ENCODE measurements around the gene ALOX5. TPM values are rescaled to one million over a fixed set of nuclear protein-coding genes. Genes with fewer than 3 reads are reported as not detected.
"Not testable (repeated sequence)": the region's sequence is repeated elsewhere in the genome, so short reads cannot be mapped to it uniquely, and the experiment has no call there.

ALOX5 gene
- total RNA-seq, 2 experiments from 2014 or later, result 0.62 to 0.96 TPM

DNA sequence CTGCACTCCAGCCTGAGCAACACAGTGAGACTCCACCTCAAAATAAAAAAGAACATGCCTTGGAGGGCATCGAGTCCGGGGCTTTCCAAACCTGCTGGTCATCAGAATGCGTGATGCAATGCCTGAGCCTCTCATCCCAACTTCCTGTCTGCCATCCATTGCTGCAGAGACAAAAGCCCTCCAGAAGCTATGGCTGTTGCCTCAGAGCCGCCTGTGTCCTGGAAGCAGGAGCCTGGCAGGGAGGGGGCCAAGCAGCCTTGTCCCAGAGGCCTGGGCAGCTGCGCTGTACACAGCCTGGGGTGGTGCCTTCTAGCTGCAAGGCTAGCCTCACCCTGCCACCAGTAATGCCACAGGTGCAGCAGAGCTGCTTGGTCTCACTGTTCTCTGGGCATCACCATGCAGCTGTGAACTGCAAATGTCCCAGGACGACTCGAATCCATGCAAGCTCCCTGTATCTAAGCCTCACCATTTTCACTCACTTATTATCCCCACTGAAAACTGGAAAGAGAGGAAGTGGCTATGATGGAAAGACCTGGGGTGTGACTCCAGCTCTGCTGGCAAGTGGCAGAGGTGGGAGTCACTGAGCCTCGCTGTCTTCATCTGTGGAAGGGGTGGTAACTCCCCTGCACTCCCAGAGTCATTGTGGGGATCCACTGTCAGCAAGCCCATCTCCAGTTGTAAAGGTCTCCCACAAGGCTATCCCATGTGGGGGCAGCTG lies 7.0 kb downstream of the ALOX5 start:
- H3K27me3 Mint-ChIP-seq, result peaks cover under 1% of the 10 kb centered on the region

DNA sequence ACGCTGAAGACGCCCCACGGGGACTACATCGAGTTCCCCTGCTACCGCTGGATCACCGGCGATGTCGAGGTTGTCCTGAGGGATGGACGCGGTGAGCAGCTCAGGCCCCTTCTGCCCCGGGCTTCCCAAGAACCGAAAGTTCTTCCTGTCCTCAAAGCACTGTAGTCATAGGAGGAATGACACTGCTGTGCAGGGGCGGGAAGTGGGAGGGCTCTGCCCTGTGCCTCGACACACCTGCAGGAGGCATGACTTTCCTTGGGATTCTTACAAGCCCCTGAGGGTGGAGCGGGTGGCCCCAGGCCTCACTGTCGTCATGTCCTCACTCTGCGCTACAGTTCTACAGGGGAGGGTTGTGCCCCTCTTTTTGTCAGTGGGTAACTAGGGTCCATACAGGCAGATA lies 8.6 kb downstream of the ALOX5 start:
- H3K27ac Mint-ChIP-seq, result no peak overlapping the region
- no peak overlapping the region for H3K4me3 Mint-ChIP-seq
- no peaks in the 10 kb centered on the region for H3K36me3 Mint-ChIP-seq
- no peaks in the 10 kb centered on the region for H3K9me3 Mint-ChIP-seq
- H3K4me1 Mint-ChIP-seq, result peaks cover 3% of the 10 kb centered on the region
- no peak for DNase-seq
- H3K27me3 Mint-ChIP-seq, result no peaks in the 10 kb centered on the region

More for the DNA sequence above, 7.0 kb downstream of the ALOX5 start:
- H3K36me3 Mint-ChIP-seq, result no peaks in the 10 kb centered on the region
- H3K4me1 Mint-ChIP-seq, result peaks cover 3% of the 10 kb centered on the region
- H3K4me3 Mint-ChIP-seq, result no peak overlapping the region
- no peaks in the 10 kb centered on the region for H3K9me3 Mint-ChIP-seq
- DNase-seq, result no peak
- no peak overlapping the region for H3K27ac Mint-ChIP-seq

DNA sequence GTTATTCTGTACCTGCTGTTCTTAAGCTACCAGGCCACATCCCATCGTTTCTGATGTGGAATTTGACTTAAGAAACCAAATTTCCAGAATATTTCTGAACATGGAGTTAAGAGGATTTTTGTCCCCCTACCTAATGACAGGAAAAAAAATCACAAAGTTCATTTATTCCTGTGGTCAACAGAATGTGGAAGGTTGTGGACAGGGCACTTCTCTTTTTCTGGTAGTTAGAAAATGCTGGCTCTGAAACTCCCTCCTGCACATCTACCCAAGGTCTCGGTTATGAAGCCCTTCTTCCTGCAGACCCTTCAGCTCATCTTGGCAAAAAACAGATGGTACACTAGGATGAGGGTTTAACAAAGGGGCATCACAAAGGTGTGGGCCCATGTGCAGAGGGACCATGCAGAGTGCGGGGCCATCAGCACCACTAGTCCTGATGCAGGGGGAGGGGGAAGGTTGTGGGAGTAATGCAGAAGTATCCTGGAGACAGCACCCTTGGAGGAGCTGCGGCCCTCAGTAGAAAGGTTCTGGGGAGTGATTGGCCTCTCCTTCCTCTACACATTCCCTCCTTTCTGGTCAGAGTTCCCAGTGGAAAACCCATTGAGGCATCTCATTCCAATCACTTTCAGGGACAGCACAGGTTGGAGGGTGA lies 9.8 kb downstream of the ALOX5 start:
- H3K4me1 Mint-ChIP-seq, result no peaks in the 10 kb centered on the region
- no peaks in the 10 kb centered on the region for H3K36me3 Mint-ChIP-seq
- DNase-seq, result no peak
- H3K27me3 Mint-ChIP-seq, result no peaks in the 10 kb centered on the region
- no peak overlapping the region for H3K27ac Mint-ChIP-seq
- H3K4me3 Mint-ChIP-seq, result no peak overlapping the region
- H3K9me3 Mint-ChIP-seq, result peaks cover under 1% of the 10 kb centered on the region

DNA sequence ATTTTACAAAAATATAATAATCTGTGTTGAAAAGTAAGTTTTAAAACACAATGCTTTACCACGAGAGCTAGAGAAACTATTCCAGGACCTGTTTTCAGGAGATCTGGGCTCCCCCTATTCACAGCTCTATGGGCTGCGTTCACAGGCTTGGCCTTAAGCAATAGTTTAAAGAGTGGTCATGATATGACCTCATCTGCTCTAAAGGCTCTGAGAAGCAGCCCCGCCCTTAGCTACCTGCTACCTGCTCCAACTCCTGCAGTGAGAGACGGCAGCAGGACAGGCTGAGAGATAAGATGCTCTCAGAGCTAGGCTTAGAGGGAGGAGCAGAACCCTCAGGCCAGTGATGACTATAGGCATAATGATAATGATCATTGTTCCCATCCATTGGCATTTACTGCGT lies 12.6 kb downstream of the ALOX5 start:
- Mint-ChIP-seq H3K4me1 (no peaks in the 10 kb centered on the region), H3K27me3 (no peaks in the 10 kb centered on the region), H3K27ac (no peak overlapping the region), H3K36me3 (no peaks in the 10 kb centered on the region), H3K9me3 (peaks cover 2% of the 10 kb centered on the region), H3K4me3 (no peak overlapping the region)
- DNase-seq, result no peak

DNA sequence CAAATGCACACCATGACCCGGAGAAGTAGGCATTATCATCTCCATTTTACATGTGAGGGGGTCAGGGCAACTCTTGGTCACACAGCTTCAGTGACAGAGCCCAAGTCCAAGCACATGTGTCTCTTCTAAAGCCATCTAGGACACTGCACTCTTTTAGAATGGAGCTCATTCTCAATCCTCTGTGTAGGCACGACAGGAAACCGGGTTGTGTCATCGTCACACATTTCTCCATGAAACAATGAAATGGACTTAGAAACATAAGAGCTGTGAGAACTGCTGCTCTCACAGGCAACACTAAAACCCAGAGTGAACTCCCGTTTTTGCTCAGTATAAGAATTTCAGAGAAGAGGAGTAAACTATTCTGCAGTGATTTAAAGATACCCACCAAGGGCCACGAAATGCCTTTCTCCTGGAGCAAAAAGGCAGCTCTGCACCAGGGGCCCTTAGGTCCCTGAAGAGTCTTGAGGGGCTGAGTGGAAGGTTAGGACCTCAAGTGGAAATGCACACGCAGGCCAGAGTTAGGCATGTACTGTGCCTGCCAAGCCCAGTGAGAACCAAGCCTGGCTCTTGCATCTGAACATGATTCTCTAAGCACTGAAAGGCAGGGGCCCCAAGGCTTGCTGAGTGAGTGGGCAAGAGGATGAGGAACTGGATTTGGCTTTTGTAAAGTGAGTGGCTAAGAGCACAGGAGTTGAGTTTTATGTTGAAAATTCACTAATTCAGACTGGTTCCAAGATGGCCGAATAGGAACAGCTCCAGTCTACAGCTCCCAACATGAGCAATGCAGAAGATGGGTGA lies 13.3 kb downstream of the ALOX5 start:
- Mint-ChIP-seq H3K27me3 (no peaks in the 10 kb centered on the region), H3K27ac (no peak overlapping the region), H3K9me3 (peaks cover 2% of the 10 kb centered on the region), H3K4me3 (no peak overlapping the region), H3K36me3 (no peaks in the 10 kb centered on the region), H3K4me1 (no peaks in the 10 kb centered on the region)
- DNase-seq, result no peak

DNA sequence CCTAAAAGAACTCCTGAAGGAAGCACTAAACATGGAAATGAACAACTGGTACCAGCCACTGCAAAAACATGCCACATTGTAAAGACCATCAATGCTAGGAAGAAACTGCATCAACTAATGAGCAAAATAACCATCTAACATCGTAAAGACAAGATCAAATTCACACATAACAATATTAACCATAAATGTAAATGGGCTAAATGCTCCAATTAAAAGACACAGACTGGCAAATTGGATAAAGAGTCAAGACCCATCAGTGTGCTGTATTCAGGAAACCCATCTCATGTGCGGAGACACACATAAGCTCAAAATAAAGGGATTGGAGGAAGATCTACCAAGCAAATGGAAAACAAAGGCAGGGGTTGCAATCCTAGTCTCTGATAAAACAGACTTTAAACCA lies 15.7 kb downstream of the ALOX5 start:
- not testable (repeated sequence) for H3K27me3 Mint-ChIP-seq, H3K36me3 Mint-ChIP-seq, H3K4me3 Mint-ChIP-seq, H3K9me3 Mint-ChIP-seq, H3K27ac Mint-ChIP-seq, DNase-seq, H3K4me1 Mint-ChIP-seq

DNA sequence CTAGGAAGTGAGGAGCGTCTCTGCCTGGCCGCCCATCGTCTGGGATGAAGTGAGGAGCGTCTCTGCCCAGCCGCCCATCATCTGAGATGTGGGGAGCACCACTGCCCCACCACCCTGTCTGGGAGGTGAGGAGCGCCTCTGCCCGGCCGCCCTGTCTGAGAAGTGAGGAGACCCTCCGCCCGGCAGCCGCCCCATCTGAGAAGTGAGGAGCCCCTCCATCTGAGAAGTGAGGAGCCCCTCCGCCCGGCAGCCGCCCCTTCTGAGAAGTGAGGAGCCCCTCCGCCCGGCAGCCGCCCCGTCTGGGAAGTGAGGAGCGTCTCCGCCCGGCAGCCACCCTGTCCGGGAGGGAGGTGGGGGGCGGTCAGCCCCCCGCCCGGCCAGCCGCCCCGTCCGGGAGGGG lies 17.6 kb downstream of the ALOX5 start:
- not testable (repeated sequence) for H3K27me3 Mint-ChIP-seq, H3K4me3 Mint-ChIP-seq, H3K4me1 Mint-ChIP-seq, DNase-seq, H3K36me3 Mint-ChIP-seq, H3K27ac Mint-ChIP-seq
- peaks cover 15% of the 10 kb centered on the region for H3K9me3 Mint-ChIP-seq

DNA sequence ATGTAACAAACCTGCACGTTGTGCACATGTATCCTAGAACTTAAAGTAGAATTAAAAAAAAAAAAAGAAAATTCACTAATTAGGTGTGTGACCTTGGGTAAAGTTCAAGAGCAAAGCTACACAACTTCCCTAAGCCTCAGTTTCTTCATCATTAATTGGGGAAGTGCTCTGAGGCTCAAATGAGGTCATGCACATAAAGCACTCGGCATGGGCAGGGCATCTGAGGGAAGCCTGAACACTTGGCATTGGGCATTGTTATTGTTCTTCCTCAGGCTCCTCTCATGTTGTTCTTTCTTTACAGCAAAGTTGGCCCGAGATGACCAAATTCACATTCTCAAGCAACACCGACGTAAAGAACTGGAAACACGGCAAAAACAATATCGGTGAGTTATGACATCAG lies 21.5 kb downstream of the ALOX5 start:
- no peaks in the 10 kb centered on the region for H3K27me3 Mint-ChIP-seq
- H3K27ac Mint-ChIP-seq, result no peak overlapping the region
- no peaks in the 10 kb centered on the region for H3K4me1 Mint-ChIP-seq
- H3K36me3 Mint-ChIP-seq, result peaks cover 9% of the 10 kb centered on the region
- DNase-seq, result no peak
- H3K9me3 Mint-ChIP-seq, result peaks cover 15% of the 10 kb centered on the region
- H3K4me3 Mint-ChIP-seq, result no peak overlapping the region

DNA sequence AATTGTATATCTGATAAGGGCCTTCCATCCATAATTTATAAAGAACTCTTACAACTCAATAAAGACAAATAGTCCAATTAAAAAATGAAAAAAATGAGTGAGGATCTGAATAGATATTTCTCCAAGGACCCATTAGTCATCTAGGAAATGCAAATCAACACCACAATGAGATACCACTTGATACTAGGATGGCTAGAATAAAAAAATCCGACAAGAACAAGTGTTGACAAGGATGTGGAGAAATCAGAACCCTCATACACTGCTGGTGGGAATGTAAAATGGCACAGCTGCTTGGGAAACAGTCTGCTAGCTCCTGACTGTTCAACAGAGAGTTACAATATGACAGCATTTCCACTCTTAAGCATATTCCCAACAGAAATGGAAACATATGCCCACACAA lies 24.6 kb downstream of the ALOX5 start:
- peaks cover 14% of the 10 kb centered on the region for H3K9me3 Mint-ChIP-seq
- H3K27ac Mint-ChIP-seq, result no peak overlapping the region
- no peaks in the 10 kb centered on the region for H3K4me1 Mint-ChIP-seq
- peaks cover 9% of the 10 kb centered on the region for H3K36me3 Mint-ChIP-seq
- H3K4me3 Mint-ChIP-seq, result no peak overlapping the region
- peaks cover 5% of the 10 kb centered on the region for H3K27me3 Mint-ChIP-seq
- no peak for DNase-seq

DNA sequence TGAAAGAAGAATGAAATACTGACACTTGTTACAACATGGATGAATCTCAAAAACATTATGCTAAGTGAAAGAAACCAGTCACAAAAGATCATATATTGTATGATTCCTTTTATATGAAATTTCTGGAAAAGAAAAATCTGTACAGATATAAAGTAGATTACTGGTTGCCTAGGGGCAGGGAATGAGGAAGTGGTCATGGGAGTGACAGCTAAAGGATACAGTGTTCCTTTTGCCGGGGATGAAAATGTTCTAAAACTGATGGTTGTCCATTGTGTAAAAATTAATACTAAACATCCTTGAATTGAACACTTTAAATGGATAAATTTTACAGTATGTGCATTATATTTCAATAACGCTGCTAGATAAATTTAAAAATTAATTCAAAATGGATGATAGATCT lies 25.1 kb downstream of the ALOX5 start:
- Mint-ChIP-seq H3K36me3 (peaks cover 9% of the 10 kb centered on the region), H3K4me1 (no peaks in the 10 kb centered on the region), H3K9me3 (peaks cover 10% of the 10 kb centered on the region), H3K27me3 (peaks cover 5% of the 10 kb centered on the region), H3K4me3 (no peak overlapping the region), H3K27ac (no peak overlapping the region)
- DNase-seq, result no peak

DNA sequence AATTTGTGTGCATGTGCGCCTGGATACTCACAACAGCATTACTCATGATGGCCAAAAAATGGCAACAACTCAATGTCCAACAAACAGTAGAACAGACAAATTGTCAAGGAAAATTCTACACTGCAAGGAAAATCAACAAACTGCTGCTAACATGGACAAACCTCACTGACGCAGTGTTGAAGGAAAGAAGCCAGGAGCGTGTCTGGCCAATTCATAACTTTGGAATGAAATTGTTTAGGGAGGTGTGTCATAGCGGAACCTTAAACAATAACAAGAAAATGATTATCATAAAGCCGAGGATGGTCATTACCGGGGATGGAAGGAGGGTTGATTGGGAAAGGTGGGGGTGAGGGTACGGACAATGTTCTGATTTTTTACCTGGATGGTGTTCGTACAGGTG lies 29.1 kb downstream of the ALOX5 start:
- no peak overlapping the region for H3K4me3 Mint-ChIP-seq
- H3K27me3 Mint-ChIP-seq, result peaks cover 5% of the 10 kb centered on the region
- no peak overlapping the region for H3K27ac Mint-ChIP-seq
- H3K4me1 Mint-ChIP-seq, result no peaks in the 10 kb centered on the region
- DNase-seq, result no peak
- H3K36me3 Mint-ChIP-seq, result no peaks in the 10 kb centered on the region
- no peaks in the 10 kb centered on the region for H3K9me3 Mint-ChIP-seq

DNA sequence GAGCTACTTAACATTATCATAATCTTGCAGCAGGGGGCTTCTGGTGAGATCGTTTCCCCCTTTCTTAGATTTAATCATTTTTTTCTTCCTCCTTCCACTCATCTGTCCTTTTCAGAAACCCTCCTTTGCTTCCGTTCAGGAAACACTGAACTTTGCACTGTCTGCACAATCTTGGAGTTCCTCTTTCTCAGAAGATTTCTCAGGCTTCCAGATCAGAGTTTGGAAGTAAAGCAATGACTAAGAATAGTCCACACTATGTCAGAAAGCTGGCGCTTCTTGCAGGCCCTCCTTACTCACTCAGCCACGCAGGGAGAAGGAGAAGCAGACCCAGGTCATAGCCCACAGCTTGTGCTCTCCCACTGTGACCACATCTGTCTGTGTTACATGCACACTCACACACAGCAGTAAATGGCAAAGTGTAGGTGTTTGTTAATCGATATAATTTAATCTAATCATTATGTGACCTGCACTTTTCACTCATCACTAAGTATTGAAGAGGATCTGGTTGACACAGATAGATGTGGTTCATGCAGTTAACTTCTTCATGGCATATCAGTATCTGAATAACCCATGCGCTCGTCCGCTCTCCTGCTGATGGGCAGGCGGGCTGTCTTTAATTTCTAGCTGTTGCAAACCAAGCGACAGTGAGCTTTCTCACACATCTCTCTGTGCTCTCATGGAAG lies 30.2 kb downstream of the ALOX5 start:
- Mint-ChIP-seq H3K4me3 (no peak overlapping the region), H3K27ac (no peak overlapping the region), H3K27me3 (peaks cover 5% of the 10 kb centered on the region), H3K9me3 (no peaks in the 10 kb centered on the region), H3K4me1 (no peaks in the 10 kb centered on the region), H3K36me3 (no peaks in the 10 kb centered on the region)
- DNase-seq, result no peak

DNA sequence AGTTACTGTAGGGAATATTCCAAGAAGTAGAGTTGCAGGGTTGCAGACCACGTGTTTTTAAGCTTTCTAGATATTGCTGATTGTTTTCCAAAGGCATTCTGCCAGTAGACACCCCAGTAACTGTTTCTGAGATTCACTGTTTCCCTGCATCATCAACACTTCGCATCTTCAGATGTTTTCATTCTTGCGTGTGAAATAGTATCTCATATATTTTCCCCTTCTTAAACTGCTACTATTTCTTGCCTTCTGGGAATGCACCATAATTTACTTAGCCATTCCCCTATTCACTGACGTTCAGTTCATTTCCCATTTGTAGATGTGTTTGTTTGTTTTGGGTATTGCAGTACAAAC lies 30.7 kb downstream of the ALOX5 start:
- H3K4me1 Mint-ChIP-seq, result no peaks in the 10 kb centered on the region
- no peak overlapping the region for H3K27ac Mint-ChIP-seq
- no peak overlapping the region for H3K4me3 Mint-ChIP-seq
- no peaks in the 10 kb centered on the region for H3K9me3 Mint-ChIP-seq
- DNase-seq, result no peak
- H3K27me3 Mint-ChIP-seq, result peaks cover 5% of the 10 kb centered on the region
- H3K36me3 Mint-ChIP-seq, result no peaks in the 10 kb centered on the region

DNA sequence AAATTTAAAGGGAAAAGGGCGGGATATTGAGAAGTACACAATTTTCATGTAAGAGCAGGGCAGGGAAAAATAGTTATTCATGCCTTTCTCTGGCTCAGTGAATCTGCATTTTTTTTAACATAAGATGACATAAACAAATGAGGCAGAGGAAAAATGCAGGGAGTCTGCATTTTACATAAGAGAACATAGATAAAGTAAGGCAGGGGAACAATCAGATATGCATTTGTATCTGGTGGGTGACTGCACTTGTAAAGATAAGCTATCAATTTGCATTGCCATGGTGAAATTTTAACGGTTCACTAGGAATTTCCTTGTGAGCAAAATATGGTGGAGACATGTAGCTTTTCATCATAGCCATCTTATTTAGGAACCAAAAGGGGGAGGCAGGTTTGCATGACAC lies 33.5 kb downstream of the ALOX5 start:
- Mint-ChIP-seq H3K36me3 (no peaks in the 10 kb centered on the region), H3K27me3 (no peaks in the 10 kb centered on the region), H3K4me3 (no peak overlapping the region), H3K4me1 (peaks cover 2% of the 10 kb centered on the region), H3K27ac (no peak overlapping the region), H3K9me3 (no peaks in the 10 kb centered on the region)
- no peak for DNase-seq
